Liver (tissue), 9 donors: ENCODE measurements around the gene HTR7. TPM values are rescaled to one million over a fixed set of nuclear protein-coding genes. Genes with fewer than 3 reads are reported as not detected.

Experiments
- DNase-seq: peaks from one replicate; pipeline ENCODE4 v3.0.0-alpha.2; 2017; ENCODE audit warnings: low spot score
- H3K27ac ChIP-seq, 2 donors: one replicate each; pipeline ENCODE4 v1.7.0; 2013; ENCODE audit warnings: inconsistent platforms in 2 of 2, low read length in 2 of 2, control low read depth in 1 of 2, low read depth in 1 of 2, mild to moderate bottlenecking in 1 of 2
- H3K27me3 ChIP-seq, 4 donors: one replicate each; pipeline versions ENCODE4 v1.6.1 to v1.7.0; 2013; ENCODE audit warnings: low read length in 3 of 4, inconsistent platforms in 1 of 4, mild to moderate bottlenecking in 1 of 4, moderate library complexity in 1 of 4; ENCODE audit not compliant: control insufficient read depth in 4 of 4, insufficient read depth in 4 of 4
- H3K36me3 ChIP-seq, 4 donors: one replicate each; pipeline versions ENCODE4 v1.6.1 to v1.7.0; 2013; ENCODE audit warnings: low read length in 3 of 4, mild to moderate bottlenecking in 3 of 4, low read depth in 1 of 4, moderate library complexity in 1 of 4; ENCODE audit not compliant: control insufficient read depth in 4 of 4, insufficient read depth in 3 of 4
- H3K4me1 ChIP-seq, 4 donors: one replicate each; pipeline versions ENCODE4 v1.6.1 to v1.7.0; 2013; ENCODE audit warnings: low read length in 3 of 4, mild to moderate bottlenecking in 3 of 4, moderate library complexity in 1 of 4; ENCODE audit not compliant: control insufficient read depth in 4 of 4, insufficient read depth in 4 of 4
- H3K4me3 ChIP-seq, 3 donors: one replicate each; pipeline versions ENCODE4 v1.6.1 to v1.7.0; 2013; ENCODE audit warnings: low read length in 3 of 3, control low read depth in 1 of 3, low read depth in 1 of 3, mild to moderate bottlenecking in 1 of 3
- H3K9ac ChIP-seq, 2 donors: one replicate each; pipeline ENCODE4 v1.7.0; 2013; ENCODE audit warnings: low read length in 2 of 2, mild to moderate bottlenecking in 2 of 2, moderate library complexity in 2 of 2, control low read depth in 1 of 2, low read depth in 1 of 2
- H3K9me3 ChIP-seq, 4 donors: one replicate each; pipeline versions ENCODE4 v1.6.1 to v1.7.0; 2013; ENCODE audit warnings: low read length in 3 of 4; ENCODE audit not compliant: control insufficient read depth in 4 of 4
- CTCF ChIP-seq: fragments of 150-350 bp; IDR thresholded peaks from 2 replicates; pipeline ENCODE4 v1.5.1; 2017; ENCODE audit warnings: improper control_type of control experiment, low read depth, low read length; ENCODE audit not compliant: missing input control
- HNF4A ChIP-seq, 2 donors: conservative IDR thresholded peaks; 2 replicates each; pipeline ENCODE4 v1.6.1; 2016; ENCODE audit warnings: antibody characterized with exemption in 2 of 2, mild to moderate bottlenecking in 2 of 2
- MAX ChIP-seq: IDR thresholded peaks from 2 replicates; pipeline ENCODE4 v1.6.1; 2016; ENCODE audit warnings: antibody characterized with exemption
- REST ChIP-seq: IDR thresholded peaks from 2 replicates; pipeline ENCODE4 v1.6.1; 2016; ENCODE audit warnings: antibody characterized with exemption, mild to moderate bottlenecking
- RXRA ChIP-seq, 2 donors: IDR thresholded peaks; 2 replicates each; pipeline ENCODE4 v1.6.1; 2017 to 2018; ENCODE audit warnings: antibody characterized with exemption in 2 of 2, mild to moderate bottlenecking in 1 of 2
- ZBTB33 ChIP-seq: IDR thresholded peaks from 2 replicates; pipeline ENCODE4 v1.6.1; 2016; ENCODE audit warnings: antibody characterized with exemption
- WGBS: extraction: QIAGEN DNeasy Blood & Tissue Kit; methylation state at CpG from one replicate; pipeline ENCODE4 v1.1.7; 2013; 5-methylcytosine and 5-hydroxymethylcytosine counted together
- polyA plus RNA-seq, 2 donors: library from polyadenylated mRNA; stranded (reverse) in 1 of 2; unstranded in 1 of 2; fragments of 200-250 nt in 1 of 2; fragments of >200 nt in 1 of 2; fragmentation: Nextera tagmentation in 1 of 2; extraction: Ambion mirVana in 1 of 2; gene quantifications; one replicate each; pipeline versions ENCODE4 v1.2.1 to v1.2.3, GENCODE V29; 2013 to 2015
- total RNA-seq, 2 donors: library from RNA; depleted of rRNA; stranded (reverse); fragments of >200 nt; gene quantifications; one replicate each; pipeline ENCODE4 v1.2.3, GENCODE V29; 2014
- donor health status: healthy.
- donor health status: healthy.
- donor health status: healthy.
- donor health status: healthy.
- donor health status: healthy.

The HTR7 gene
- total and polyA plus RNA-seq, 4 donors, result 0.17 to 0.61 (median 0.18) TPM; not detected in 1

GRCh38 chr10:90780488-90780887, 77.4 kb downstream of the HTR7 start:
- Histone ChIP-seq H3K9ac (no peak overlapping the region), H3K36me3 (no peaks in the 10 kb centered on the region), H3K27me3 (no peaks in the 10 kb centered on the region), H3K4me3 (no peak overlapping the region), H3K9me3 (no peaks in the 10 kb centered on the region), H3K4me1 (peaks cover 0 to 3% (median 0%) of the 10 kb centered on the region in 4 donors), H3K27ac (no peak overlapping the region)
- DNase-seq, result no peak
- 53% methylated on average over 4 of the region's 4 CpGs for WGBS
- TF ChIP-seq HNF4A (conservative IDR thresholded peaks at IDR 0.05), result peak; percentile 60 to 69
- TF ChIP-seq ZBTB33, result no peak
- TF ChIP-seq REST, result no peak

GRCh38 chr10:90779548-90779947, 78.3 kb downstream of the HTR7 start:
- Histone ChIP-seq H3K36me3 (no peaks in the 10 kb centered on the region), H3K9me3 (no peaks in the 10 kb centered on the region), H3K27me3 (no peaks in the 10 kb centered on the region), H3K4me3 (no peak overlapping the region), H3K4me1 (peaks cover 0 to 3% (median 0%) of the 10 kb centered on the region in 4 donors), H3K9ac (no peak overlapping the region), H3K27ac (no peak overlapping the region)
- TF ChIP-seq CTCF, result peak; percentile 3
- TF ChIP-seq MAX, result no peak
- WGBS, result 74% methylated on average over 3 of the region's 3 CpGs
- DNase-seq, result no peak

- TF ChIP-seq RXRA (IDR thresholded peaks at IDR 0.05) (no peak), MAX (peak; percentile 19)
- Histone ChIP-seq H3K4me3 (no peak overlapping the region), H3K9ac (no peak overlapping the region), H3K9me3 (no peaks in the 10 kb centered on the region), H3K4me1 (peaks cover 0 to 3% (median 0%) of the 10 kb centered on the region in 4 donors), H3K27ac (no peak overlapping the region), H3K27me3 (no peaks in the 10 kb centered on the region), H3K36me3 (no peaks in the 10 kb centered on the region)
- WGBS, result 68% methylated on average over 1 of the region's 1 CpG
- no peak for DNase-seq
Measured at GRCh38 chr10:90777621-90778020, 80.2 kb downstream of the HTR7 start.
